Measurements from ENCODE around the gene FBXL17. TPM values are rescaled to one million over a fixed set of nuclear protein-coding genes. Genes with fewer than 3 reads are reported as not detected.

The FBXL17 gene
- total and polyA plus RNA-seq, 12 donors = 5.9 to 47.4 (median 41.1) TPM

GRCh38 chr5:107951309-107951708 lies 430.6 kb downstream of the FBXL17 start:
- Histone ChIP-seq H3K4me3 (no peak overlapping the region), H3K4me1 (peaks cover 0 to 5% (median 0%) of the 10 kb centered on the region in 9 donors), H3K36me3 (no peaks in the 10 kb centered on the region), H3K27me3 (no peaks in the 10 kb centered on the region), H3K9me3 (no peaks in the 10 kb centered on the region), H3K27ac (no peak overlapping the region)
- intact Hi-C loops (cut with DNase I) = no loop called here
- ATAC-seq (peak in 6 of 8 donors; percentile 34 to 57 (median 48)), DNase-seq (no peak)
- 49 to 63% methylated on average over 3 of the region's 3 CpGs for WGBS, 2 donors
- TF ChIP-seq CTCF (IDR thresholded peaks at IDR 0.05) = no peak

- Histone ChIP-seq H3K27ac (no peak overlapping the region), H3K4me3 (no peak overlapping the region), H3K36me3 (no peaks in the 10 kb centered on the region), H3K9me3 (no peaks in the 10 kb centered on the region), H3K4me1 (peaks cover 0 to 5% (median 0%) of the 10 kb centered on the region in 9 donors), H3K27me3 (no peaks in the 10 kb centered on the region)
- ATAC-seq = peak in 1 of 8 donors; percentile 54
- intact Hi-C loops (cut with DNase I) = no loop called here
- no peak for TF ChIP-seq CTCF (IDR thresholded peaks at IDR 0.05)
- DNase-seq = no peak
- 82% methylated on average over 5 of the region's 5 CpGs for WGBS, 2 donors
Observed at GRCh38 chr5:107950776-107951175, 431.1 kb downstream of the FBXL17 start.

GRCh38 chr5:107949688-107950341 lies 432.1 kb downstream of the FBXL17 start:
- TF ChIP-seq CTCF (IDR thresholded peaks at IDR 0.05) = no peak
- no peak for ATAC-seq

GRCh38 chr5:107948377-107948776 lies 433.5 kb downstream of the FBXL17 start:
- no peak for ATAC-seq

More at GRCh38 chr5:107949688-107950341, 432.1 kb downstream of the FBXL17 start:
- intact Hi-C loops (cut with DNase I) = no loop called here
- no peak overlapping the region for H3K27ac ChIP-seq
- no peaks in the 10 kb centered on the region for H3K36me3 ChIP-seq
- peaks cover 0 to 5% (median 0%) of the 10 kb centered on the region in 9 donors for H3K4me1 ChIP-seq
- DNase-seq = no peak
- WGBS, 2 donors = 85 to 90% methylated on average over 6 of the region's 6 CpGs
- no peaks in the 10 kb centered on the region for H3K27me3 ChIP-seq
- H3K4me3 ChIP-seq = no peak overlapping the region
- no peaks in the 10 kb centered on the region for H3K9me3 ChIP-seq

More at GRCh38 chr5:107948377-107948776, 433.5 kb downstream of the FBXL17 start:
- Histone ChIP-seq H3K9me3 (no peaks in the 10 kb centered on the region), H3K4me1 (peaks cover 0 to 5% (median 0%) of the 10 kb centered on the region in 9 donors), H3K27me3 (no peaks in the 10 kb centered on the region), H3K27ac (no peak overlapping the region), H3K4me3 (no peak overlapping the region), H3K36me3 (no peaks in the 10 kb centered on the region)
- WGBS, 2 donors = 93 to 100% methylated on average over 1 of the region's 1 CpG
- DNase-seq = no peak
- TF ChIP-seq CTCF (IDR thresholded peaks at IDR 0.05) = no peak
- intact Hi-C loops (cut with DNase I) = no loop called here

All from heart right ventricle (tissue), 16 donors.